Heart right ventricle (tissue), 16 donors: Measurements from ENCODE around the gene RFC3. TPM values are rescaled to one million over a fixed set of nuclear protein-coding genes. Genes with fewer than 3 reads are reported as not detected.
A peak's percentile ranks its signal among the peaks of the same experiment; 100 is the strongest.

Experiments used
- ATAC-seq, 8 donors: fragments of 200-7000 bp; cut with Tn5 transposase; one replicate each; pipeline ENCODE4 v1.9.1; 2020; ENCODE audit warnings: mild to moderate bottlenecking in 8 of 8, moderate library complexity in 8 of 8, moderate number of reproducible peaks in 1 of 8
- DNase-seq, 2 donors: peaks; one replicate each; pipeline ENCODE4 v3.0.0-alpha.2; 2020
- H3K27ac ChIP-seq, 10 donors: fragments of 200-600 bp; sonication (generic) in 2 of 10; one replicate each; pipeline versions ENCODE4 v1.5.0 to v1.8.0; 2020 to 2022; ENCODE audit warnings: mild to moderate bottlenecking in 3 of 10
- H3K27me3 ChIP-seq, 7 donors: fragments of 200-600 bp; one replicate each; pipeline ENCODE4 v1.8.0; 2021 to 2022; ENCODE audit warnings: mild to moderate bottlenecking in 2 of 7
- H3K36me3 ChIP-seq, 9 donors: fragments of 200-600 bp; sonication (generic) in 1 of 9; one replicate each; pipeline versions ENCODE4 v1.5.0 to v1.8.0; 2020 to 2022; ENCODE audit warnings: mild to moderate bottlenecking in 2 of 9
- H3K4me1 ChIP-seq, 9 donors: fragments of 200-600 bp; sonication (generic) in 1 of 9; one replicate each; pipeline versions ENCODE4 v1.5.0 to v1.8.0; 2020 to 2022; ENCODE audit warnings: mild to moderate bottlenecking in 4 of 9
- H3K4me3 ChIP-seq, 10 donors: fragments of 200-600 bp; sonication (generic) in 2 of 10; one replicate each; pipeline versions ENCODE4 v1.5.0 to v1.8.0; 2020 to 2022; ENCODE audit warnings: mild to moderate bottlenecking in 7 of 10, moderate library complexity in 2 of 10
- H3K9me3 ChIP-seq, 11 donors: fragments of 200-600 bp in 10 of 11; sonication (generic) in 2 of 11; one replicate each; pipeline versions ENCODE4 v1.5.0 to v1.8.0; 2013 to 2022; ENCODE audit warnings: mild to moderate bottlenecking in 2 of 11, control low read depth in 1 of 11, moderate library complexity in 1 of 11
- CTCF ChIP-seq, 9 donors: fragments of 200-600 bp; sonication (generic) in 2 of 9; IDR thresholded peaks; one replicate each; pipeline versions ENCODE4 v1.5.0 to v1.8.0; 2021 to 2022; ENCODE audit warnings: antibody characterized with exemption in 9 of 9, mild to moderate bottlenecking in 5 of 9, moderate library complexity in 1 of 9
- WGBS, 2 donors: extraction: QIAGEN DNeasy Blood & Tissue Kit; methylation state at CpG; one replicate each; pipeline ENCODE4 v1.1.7; 2013; ENCODE audit warnings: inconsistent platforms in 1 of 2; 5-methylcytosine and 5-hydroxymethylcytosine counted together
- intact Hi-C, 10 donors: fragments of 100-400 bp; cut with DNase I; formaldehyde crosslinking; loops; one replicate each; pipeline versions ENCODE4 v1.11.1 to v1.14.2; 2022
- polyA plus RNA-seq, 2 donors: library from polyadenylated mRNA; stranded (reverse); fragments of 200-250 nt; gene quantifications; one replicate each; pipeline ENCODE4 v1.2.3, GENCODE V29; 2013
- total RNA-seq, 10 donors: library from RNA; stranded (reverse); fragmentation: NEBNext Ultra II Directional in 3 of 10; extraction: Animal tissue kit (Norgen Biotek cat#: 25700) in 3 of 10; gene quantifications; one replicate each; pipeline versions ENCODE4 v1.2.1 to v1.2.4, GENCODE V29; 2021 to 2023
- donor health status: Arrhythmogenic right ventricular cardiomyopathy.
- donor health status: ischemic (EF 13 %, LVEDD 7.1; RV severe dilation, severe dysfunction).
- donor health status: healthy with polysubstance abuse.
- donor health status: DM: no; HTN: yes; CAD: no.
- donor health status: DM: no; HTN: no; CAD: no.
- donor health status: ischemic (EF 25% LVEDD 6.9; RV normal size, moderate dysfunction).
- donor health status: ischemic (EF 25% LVEDD 5.7; RV mildly dilated, moderate dysfunction).
- donor health status: healthy.
- donor health status: DM: yes; HTN: yes; CAD: no.
- donor health status: Ischemic cardiomyopathy.
- donor health status: ischemic (EF 35%, LVEDD 5.7; RV mildly dilated, moderate dysfunction).
- donor health status: nonischemic (EF 11% LVEDD 7.7; RV severe dilation, severe dysfunction).
- donor health status: DM: yes; HTN: yes; CAD: no.
- donor health status: PGD.
- donor health status: ischemic (EF 29% LVEDD 5.4; RV normal size, mild dysfunction).
- donor health status: nonischemic (EF 23%, LVEDD 6.1; RV moderate dilation, normal function).

Gene RFC3
- total and polyA plus RNA-seq, 12 donors, result 2.5 to 7.0 (median 5.2) TPM

GRCh38 chr13:33874871-33875270 is 56.9 kb downstream of the RFC3 start:
- no peak for ATAC-seq
- no peak overlapping the region for H3K4me3 ChIP-seq
- no peaks in the 10 kb centered on the region for H3K36me3 ChIP-seq
- H3K27ac ChIP-seq, result no peak overlapping the region
- intact Hi-C loops, result loop anchor here in 1 of 10 donors (5.0 kb wide), 1 partner anchor 202 kb away; no protein-coding TSS in a partner anchor
- H3K27me3 ChIP-seq, result no peaks in the 10 kb centered on the region
- peaks cover 0 to 2% (median 0%) of the 10 kb centered on the region in 11 donors for H3K9me3 ChIP-seq
- TF ChIP-seq CTCF (IDR thresholded peaks at IDR 0.05), result peak in 2 of 9 donors; percentile 10 to 15
- no peak for DNase-seq
- H3K4me1 ChIP-seq, result peaks cover 0 to 11% (median 0%) of the 10 kb centered on the region in 9 donors
- 96 to 97% methylated on average over 5 of the region's 5 CpGs for WGBS, 2 donors

- DNase-seq, result peak in 1 of 2 donors; percentile 13
- intact Hi-C loops, result loop anchor here in 1 of 10 donors (5.0 kb wide), 1 partner anchor 201 kb away; no protein-coding TSS in a partner anchor
- WGBS, 2 donors, result 62 to 64% methylated on average over 10 of the region's 10 CpGs
- Histone ChIP-seq H3K9me3 (peaks cover 0 to 3% (median 0%) of the 10 kb centered on the region in 11 donors), H3K4me3 (no peak overlapping the region), H3K4me1 (peaks cover 0 to 11% (median 0%) of the 10 kb centered on the region in 9 donors), H3K27ac (no peak overlapping the region), H3K27me3 (no peaks in the 10 kb centered on the region), H3K36me3 (no peaks in the 10 kb centered on the region)
- TF ChIP-seq CTCF (IDR thresholded peaks at IDR 0.05), result no peak
- peak in 6 of 8 donors; percentile 4 to 68 (median 49) for ATAC-seq
These were observed 57.9 kb downstream of the RFC3 start for GRCh38 chr13:33875618-33876401.

GRCh38 chr13:33876716-33877394 is 58.9 kb downstream of the RFC3 start:
- DNase-seq, result no peak
- Histone ChIP-seq H3K27me3 (no peaks in the 10 kb centered on the region), H3K9me3 (peaks cover 0 to 3% (median 0%) of the 10 kb centered on the region in 11 donors), H3K36me3 (no peaks in the 10 kb centered on the region), H3K4me1 (peaks cover 0 to 11% (median 0%) of the 10 kb centered on the region in 9 donors), H3K4me3 (no peak overlapping the region), H3K27ac (no peak overlapping the region)
- TF ChIP-seq CTCF (IDR thresholded peaks at IDR 0.05), result no peak
- ATAC-seq, result no peak
- intact Hi-C loops, result loop anchor here in 1 of 10 donors (5.0 kb wide), 1 partner anchor 200 kb away; no protein-coding TSS in a partner anchor
- 87 to 93% methylated on average over 5 of the region's 5 CpGs for WGBS, 2 donors

GRCh38 chr13:33879118-33879517 is 61.2 kb downstream of the RFC3 start:
- intact Hi-C loops, result loop anchor here in 1 of 10 donors (5.0 kb wide), 1 partner anchor 198 kb away; no protein-coding TSS in a partner anchor
- TF ChIP-seq CTCF (IDR thresholded peaks at IDR 0.05), result no peak
- Histone ChIP-seq H3K4me3 (no peak overlapping the region), H3K9me3 (peaks cover 0 to 3% (median 0%) of the 10 kb centered on the region in 11 donors), H3K36me3 (no peaks in the 10 kb centered on the region), H3K27me3 (no peaks in the 10 kb centered on the region), H3K4me1 (peaks cover 0 to 11% (median 0%) of the 10 kb centered on the region in 9 donors), H3K27ac (peak overlapping the region in 2 of 10 donors; percentile 5 to 52)
- peak in 1 of 8 donors; percentile 65 for ATAC-seq
- WGBS, 2 donors, result 40 to 52% methylated on average over 2 of the region's 2 CpGs
- DNase-seq, result no peak
